ENCODE data around the gene SLCO3A1. TPM values are rescaled to one million over a fixed set of nuclear protein-coding genes. Genes with fewer than 3 reads are reported as not detected.

Gene SLCO3A1
- total and polyA plus RNA-seq, 2 of the 8 experiments (the other 6 are each of a cell fraction or from before 2014, with no cell fraction given), result 15.1 to 20.4 TPM

DNA sequence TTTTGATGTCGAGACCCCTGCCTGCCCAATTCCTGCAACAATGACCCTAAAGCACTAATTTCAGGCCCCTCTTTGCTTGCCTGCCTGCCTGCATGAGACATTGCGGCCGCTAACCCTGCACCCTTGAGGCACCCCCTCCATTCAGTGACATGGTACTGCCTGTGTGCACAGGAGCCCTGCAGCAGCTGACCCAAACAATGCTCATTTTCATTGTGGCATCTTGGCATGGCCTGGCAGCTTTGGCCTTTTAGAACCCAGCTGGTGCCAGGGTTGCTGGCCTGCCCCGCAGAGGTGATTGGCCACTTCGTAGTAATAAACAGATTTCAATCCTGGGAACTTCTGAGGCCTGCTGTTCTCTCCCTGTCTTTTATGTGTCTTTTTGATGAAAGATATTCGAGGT lies 33.8 kb downstream of the SLCO3A1 start:
- Histone ChIP-seq H2AK5ac (ENCODE audit: low read depth, low read length) (no peak overlapping the region), H3K9me3 (ENCODE audit: insufficient read depth in 2 of 2, low read depth in 1 of 2, low read length in 1 of 2) (no peaks in the 10 kb centered on the region), H3K79me2 (ENCODE audit: control insufficient read depth in 1 of 2, insufficient read depth in 2 of 2, low read length in 2 of 2) (0 out of 4 replicates have a peak, but pooled peaks cover 0 to 6% of the 10 kb centered on the region in 2 experiments), H3K4me3 (ENCODE audit: extremely low read depth in 1 of 4, insufficient read depth in 2 of 4, low read depth in 3 of 4, low read length in 4 of 4) (no peak overlapping the region), H3K36me3 (ENCODE audit: control insufficient read depth in 2 of 4, insufficient read depth in 4 of 4, low read length in 3 of 4) (no peaks in the 10 kb centered on the region), H3K4ac (replicated peaks; ENCODE audit: insufficient read length, low read depth, low read length) (no peak overlapping the region), H3K4me2 (ENCODE audit: insufficient read depth in 1 of 2, low read depth in 2 of 2, low read length in 2 of 2) (no peak overlapping the region), H3K27me3 (replicated peaks in 1 of 4; ENCODE audit: control insufficient read depth in 3 of 4, extremely low read depth in 1 of 4, insufficient read depth in 3 of 4, low read length in 3 of 4) (no peaks in the 10 kb centered on the region), H2AFZ (ENCODE audit: low read length) (no peak overlapping the region), H2BK20ac (ENCODE audit: low read length) (no peak overlapping the region; the same call in 1 of the 2 replicates), H4K91ac (replicated peaks; ENCODE audit: insufficient read length, low read length) (no peak overlapping the region), H2BK15ac (ENCODE audit: low read length) (no peak overlapping the region), H3K4me1 (replicated peaks in 1 of 4; ENCODE audit: control insufficient read depth in 3 of 4, insufficient read depth in 4 of 4, low read length in 3 of 4) (peaks cover under 1 to 11% (median 4%) of the 10 kb centered on the region in 4 experiments; a peak in 6 of 7 replicates), H3K79me1 (ENCODE audit: low read depth, low read length) (peaks cover 3% of the 10 kb centered on the region; the same call in 1 of the 2 replicates), H4K5ac (ENCODE audit: insufficient read length, low read depth, low read length) (no peak overlapping the region), H3K23me2 (ENCODE audit: low read depth, low read length) (no peaks in the 10 kb centered on the region), H3K56ac (replicated peaks; ENCODE audit: insufficient read length, low read depth, low read length) (no peak overlapping the region), H3K27ac (ENCODE audit: low read depth, low read length) (no peak overlapping the region), H4K20me1 (replicated peaks in 1 of 2; ENCODE audit: control insufficient read depth in 1 of 2, insufficient read depth in 2 of 2, low read length in 2 of 2) (no peaks in the 10 kb centered on the region), H2BK120ac (replicated peaks; ENCODE audit: low read depth, low read length) (no peak overlapping the region), H3K14ac (ENCODE audit: insufficient read length) (no peak overlapping the region), H2BK5ac (ENCODE audit: low read depth, low read length) (no peak overlapping the region), H3K23ac (ENCODE audit: insufficient read length) (no peak overlapping the region), H4K8ac (ENCODE audit: extremely low read depth, insufficient read depth, low read length) (no peak overlapping the region), H3K18ac (ENCODE audit: extremely low read depth, low read length) (no peak overlapping the region), H3K9ac (replicated peaks in 1 of 4; ENCODE audit: extremely low read depth in 1 of 4, low read depth in 3 of 4, low read length in 3 of 4) (no peak overlapping the region), H2BK12ac (ENCODE audit: low read depth, low read length) (no peak overlapping the region)
- CTCF ChIA-PET (ENCODE audit: partially characterized antibody), result interaction anchor here (0.5 to 5.8 kb wide), 15 partner anchors 8 to 1822 kb away, joined by 3 to 45 read pairs (median 4); no protein-coding TSS in a partner anchor
- FAIRE-seq (no peak), DNase-seq (ENCODE audit: low read depth in 1 of 2, low spot score in 2 of 2) (peak in 1 of 2 experiments; percentile 38)
- TF ChIP-seq YY1 (IDR thresholded peaks at IDR 0.05; ENCODE audit: low read depth, low read length), result no peak
- WGBS, 2 experiments (ENCODE audit: extremely low coverage in 1 of 2, insufficient coverage in 1 of 2, insufficient read length in 1 of 2, insufficient replicate concordance in 2 of 2, low coverage in 1 of 2, low lambda C conversion rate in 2 of 2, missing lambda C conversion rate in 1 of 2), result 94% methylated on average over 6 of the region's 6 CpGs; no CpG with 5 or more reads in 1 of the 2 experiments
- POLR2A ChIA-PET (ENCODE audit: partially characterized antibody), result no interaction called here
